Left ventricle myocardium superior (tissue), 1 donor: ENCODE data around the gene TWIST2. TPM values are rescaled to one million over a fixed set of nuclear protein-coding genes. Genes with fewer than 3 reads are reported as not detected.

ENCODE experiments used
- ATAC-seq: fragments of 200-7000 bp; cut with Tn5 transposase; one replicate; pipeline ENCODE4 v1.9.1; 2020; ENCODE audit warnings: mild to moderate bottlenecking, moderate library complexity
- DNase-seq: peaks from one replicate; pipeline ENCODE4 v3.0.0-alpha.2; 2020
- intact Hi-C: fragments of 100-400 bp; cut with micrococcal nuclease; formaldehyde crosslinking; loops from one replicate; pipeline ENCODE4 v1.11.0; 2022
- total RNA-seq: library from RNA; stranded (reverse); fragmentation: NEBNext Ultra II Directional; extraction: Animal tissue kit (Norgen Biotek cat#: 25700); gene quantifications from one replicate; pipeline ENCODE4 v1.2.1, GENCODE V29; 2021
- donor health status: DM: no; HTN: yes; CAD: no; lungs with severe emphysema.

TWIST2 gene
- total RNA-seq, 1 donor from 2014 or later, result 2.6 TPM

DNA sequence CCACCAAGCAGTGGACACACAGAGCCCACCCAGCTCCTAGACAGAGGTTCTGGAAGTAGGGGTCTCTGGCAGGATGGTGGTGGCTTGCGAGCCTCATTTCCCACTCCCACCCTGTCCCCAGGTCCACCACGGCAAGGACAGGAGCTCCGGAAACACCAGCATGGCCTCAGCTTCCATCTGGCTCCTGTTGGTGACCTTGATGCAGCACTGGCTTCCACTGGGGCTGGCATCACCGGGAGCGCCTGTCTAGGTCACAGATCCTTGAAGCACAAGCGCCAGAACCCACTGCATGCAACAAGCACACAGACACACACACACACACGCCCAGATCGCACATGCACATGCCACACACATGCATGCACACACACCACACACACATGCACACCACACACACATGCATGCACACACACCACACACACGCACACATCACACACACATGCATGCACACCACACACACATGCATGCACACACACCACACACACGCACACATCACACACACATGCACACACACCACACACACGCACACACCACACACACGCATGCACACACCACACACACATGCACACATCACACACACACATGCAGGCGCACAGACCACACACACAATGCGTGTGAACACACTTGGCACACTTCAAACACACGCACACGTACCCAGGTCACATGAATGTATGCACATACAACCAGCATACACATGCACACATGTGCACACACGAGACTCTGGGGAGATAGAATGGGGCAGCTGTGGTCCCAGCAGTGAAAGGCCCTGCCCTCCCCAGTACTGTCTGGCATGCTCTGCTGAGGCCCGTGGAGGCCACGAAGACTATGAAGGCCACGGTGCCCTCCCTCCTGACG, 63.7 kb downstream of the TWIST2 start:
- ATAC-seq, result no peak
- intact Hi-C loops, result no loop called here
- DNase-seq, result no peak

DNA sequence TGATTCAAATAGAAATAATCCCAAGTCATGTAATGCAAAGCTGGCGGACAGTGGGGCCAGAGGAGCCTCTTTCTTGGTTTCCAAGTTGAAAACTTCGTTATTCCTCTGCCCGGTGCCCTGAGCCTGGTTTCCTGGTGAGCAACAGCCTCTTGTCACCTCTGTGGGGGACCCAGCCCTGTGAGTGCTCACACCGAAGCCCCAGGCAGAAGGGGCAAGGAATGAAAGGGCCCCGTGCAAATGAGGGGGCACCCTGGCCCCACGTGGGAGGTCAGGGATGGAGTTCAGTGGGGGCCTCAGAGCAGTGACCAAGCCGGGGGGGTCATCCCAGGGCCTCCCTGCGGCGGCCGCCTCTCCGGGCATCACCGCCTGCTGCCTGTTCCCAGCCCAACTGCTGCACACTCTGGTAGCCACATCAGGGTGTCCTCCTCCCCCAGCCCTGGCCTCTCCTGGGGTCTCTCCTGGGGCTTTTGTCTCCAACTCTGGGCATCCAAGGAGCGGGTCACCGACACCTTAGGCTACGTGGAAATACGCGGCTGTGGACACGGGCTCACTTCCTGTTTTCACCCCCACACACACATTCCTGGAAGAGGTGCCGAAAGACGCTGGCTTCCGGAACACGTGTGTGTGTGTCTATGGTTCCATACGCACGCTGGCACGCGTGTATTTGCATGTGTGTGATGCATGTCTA, 64.5 kb downstream of the TWIST2 start:
- no peak for ATAC-seq
- DNase-seq, result no peak
- intact Hi-C loops, result no loop called here

DNA sequence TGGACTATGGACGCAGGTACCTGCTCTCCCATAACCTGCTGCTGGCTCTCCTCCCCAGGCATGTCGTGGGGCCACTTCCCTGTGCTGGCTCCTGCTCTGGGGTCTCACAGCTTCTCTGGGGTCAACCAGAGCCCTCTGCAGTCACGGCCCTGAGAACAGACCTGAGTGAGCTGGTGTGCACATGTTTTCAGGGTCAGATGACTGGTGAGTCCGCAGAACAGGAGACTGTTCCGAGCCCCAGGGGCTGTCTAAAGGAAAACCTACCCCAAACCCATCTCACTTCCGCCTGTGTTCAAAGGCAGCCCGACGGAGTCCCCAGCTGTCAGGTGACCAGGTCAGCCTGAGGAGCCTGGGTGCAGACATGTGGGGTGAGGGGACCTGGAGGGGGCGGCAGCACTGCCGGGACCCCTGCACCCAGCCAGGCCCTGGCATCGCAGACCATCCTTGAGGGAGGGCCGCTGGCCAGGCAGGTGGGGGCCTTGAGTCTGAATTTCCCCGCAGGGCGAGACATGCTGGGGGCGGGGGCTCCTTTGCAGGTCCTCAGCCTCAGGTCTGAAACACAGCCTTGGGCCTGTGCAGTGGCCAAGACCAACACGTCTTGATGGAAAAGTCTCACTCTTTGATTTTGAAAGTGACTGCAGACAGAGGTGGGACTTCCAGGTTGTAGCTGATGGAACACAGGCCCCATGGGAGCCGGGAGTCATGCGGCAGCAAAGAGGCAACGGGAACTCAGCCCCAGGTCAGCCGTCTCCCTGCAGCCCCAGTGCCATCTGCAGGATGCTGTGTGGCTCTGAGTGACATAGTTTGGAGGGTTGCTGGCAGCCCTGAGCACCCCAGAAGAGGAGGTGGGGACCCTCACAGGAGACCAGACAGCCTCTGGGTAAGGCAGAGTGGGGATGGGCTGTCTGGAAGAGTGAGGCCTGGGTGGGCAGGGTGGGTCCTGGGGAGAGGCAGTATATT, 65.3 kb downstream of the TWIST2 start:
- no peak for ATAC-seq
- no peak for DNase-seq
- intact Hi-C loops, result no loop called here

DNA sequence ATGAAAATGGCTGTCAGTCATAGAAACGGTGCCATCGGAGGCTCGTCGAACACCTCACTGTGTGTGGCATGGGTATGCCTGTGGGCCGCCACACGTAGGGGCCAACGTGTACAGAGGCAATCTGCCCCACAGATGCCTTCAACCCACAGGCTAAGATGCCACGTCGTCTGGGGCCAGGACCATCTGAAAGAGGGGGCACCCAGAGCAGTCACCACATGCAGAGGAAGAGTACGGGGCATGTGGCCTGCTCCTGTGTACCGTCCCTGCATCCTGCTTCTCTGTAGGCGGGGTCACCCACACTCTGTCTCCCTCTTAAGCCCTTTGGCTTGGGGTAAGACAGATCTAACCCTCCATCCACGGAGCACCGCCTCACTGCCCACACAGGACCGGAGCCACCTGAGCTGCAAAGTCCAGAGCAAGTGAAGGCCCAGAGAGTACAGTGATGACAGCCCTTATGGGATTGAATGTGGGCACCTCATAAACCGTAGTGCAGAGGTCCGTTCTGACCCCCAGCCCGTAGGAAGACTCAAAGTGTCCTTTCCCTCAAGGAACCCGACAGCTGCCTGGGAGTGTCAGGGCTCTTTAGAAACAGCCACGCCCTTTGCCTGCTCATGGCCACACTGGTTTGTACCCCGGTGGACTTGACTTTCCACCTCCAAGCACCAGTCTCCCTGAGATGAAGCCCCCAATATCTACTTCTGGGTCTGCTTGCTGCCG, 66.2 kb downstream of the TWIST2 start:
- intact Hi-C loops, result no loop called here
- DNase-seq (no peak), ATAC-seq (no peak)

GRCh38 chr2:238914648-238915015, 66.7 kb downstream of the TWIST2 start:
- ATAC-seq (no peak), DNase-seq (no peak)
- intact Hi-C loops, result no loop called here

DNA sequence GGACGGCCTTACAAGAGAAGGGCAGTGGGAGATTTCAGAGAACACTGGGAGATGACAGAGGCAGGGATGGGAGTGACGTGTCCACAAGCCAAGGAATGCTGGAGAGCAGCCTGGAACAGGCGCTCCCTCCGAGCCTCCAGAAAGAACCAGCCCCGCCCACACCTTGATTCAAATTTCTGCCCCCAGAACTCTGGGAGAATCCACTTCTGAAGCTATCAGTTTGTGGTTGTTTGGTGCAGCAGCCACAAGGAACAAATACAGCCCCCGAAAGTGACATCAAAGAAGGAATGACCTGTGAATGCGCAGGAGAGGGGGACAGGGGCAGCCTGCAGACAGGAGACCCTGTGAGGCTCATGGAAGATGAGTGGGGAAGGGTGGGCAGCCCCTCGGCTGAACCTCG, 67.3 kb downstream of the TWIST2 start:
- DNase-seq, result no peak
- intact Hi-C loops, result no loop called here
- no peak for ATAC-seq

DNA sequence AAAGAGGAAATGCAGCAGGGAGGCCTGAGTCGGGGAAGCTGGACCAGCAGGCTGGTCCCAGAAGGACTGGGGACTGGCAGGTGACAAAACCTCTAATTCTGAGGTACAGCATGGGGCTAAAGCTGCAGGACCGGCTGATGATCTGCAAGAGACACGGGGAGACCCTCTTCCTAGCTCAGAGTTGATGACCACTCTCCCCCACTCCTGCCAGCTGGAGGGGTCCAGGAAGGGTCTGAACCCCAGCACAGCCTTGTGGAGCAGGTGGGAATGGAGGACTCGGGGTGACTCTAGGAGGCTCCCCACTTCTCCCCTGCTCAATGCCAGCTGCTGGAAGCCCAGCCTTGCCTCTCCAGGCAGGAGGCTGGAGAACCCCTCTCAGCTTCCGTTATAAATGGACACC, 67.7 kb downstream of the TWIST2 start:
- DNase-seq (no peak), ATAC-seq (no peak)

DNA sequence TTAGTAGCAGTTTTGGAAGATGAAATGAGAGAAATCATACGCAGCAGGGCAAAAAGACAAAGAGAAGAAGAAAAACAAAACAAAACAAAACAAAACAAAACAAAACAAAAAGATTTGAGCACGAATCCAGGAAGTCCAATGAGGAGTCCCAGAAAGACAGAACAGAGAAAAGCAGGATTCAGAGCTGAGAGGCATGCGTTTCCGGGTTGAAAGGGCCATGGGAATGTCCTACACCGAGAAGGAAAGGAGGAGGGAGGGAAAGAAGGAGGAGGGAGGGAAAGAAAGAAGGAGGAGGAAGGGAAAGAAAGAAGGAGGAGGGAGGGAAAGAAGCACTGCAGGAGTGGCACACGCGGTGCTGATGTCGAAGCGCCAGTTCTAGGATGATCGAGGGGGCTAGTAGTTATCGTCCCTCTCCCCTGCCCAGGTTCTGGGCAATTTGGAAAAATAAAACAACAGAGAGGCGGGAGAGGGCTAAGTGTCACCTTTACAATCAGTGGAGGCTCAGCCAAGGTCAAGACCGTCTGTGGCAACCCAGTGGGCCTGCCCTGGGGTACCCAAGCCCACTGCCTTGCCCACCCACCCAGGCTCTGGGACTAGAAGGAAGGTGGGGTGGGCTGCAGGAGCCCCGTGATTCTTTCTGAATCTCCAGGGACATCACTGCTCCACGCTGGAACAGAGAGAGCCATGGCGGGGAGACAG, 68.4 kb downstream of the TWIST2 start:
- intact Hi-C loops, result no loop called here
- ATAC-seq (no peak), DNase-seq (no peak)

More for the DNA sequence above, 67.7 kb downstream of the TWIST2 start:
- intact Hi-C loops, result no loop called here

DNA sequence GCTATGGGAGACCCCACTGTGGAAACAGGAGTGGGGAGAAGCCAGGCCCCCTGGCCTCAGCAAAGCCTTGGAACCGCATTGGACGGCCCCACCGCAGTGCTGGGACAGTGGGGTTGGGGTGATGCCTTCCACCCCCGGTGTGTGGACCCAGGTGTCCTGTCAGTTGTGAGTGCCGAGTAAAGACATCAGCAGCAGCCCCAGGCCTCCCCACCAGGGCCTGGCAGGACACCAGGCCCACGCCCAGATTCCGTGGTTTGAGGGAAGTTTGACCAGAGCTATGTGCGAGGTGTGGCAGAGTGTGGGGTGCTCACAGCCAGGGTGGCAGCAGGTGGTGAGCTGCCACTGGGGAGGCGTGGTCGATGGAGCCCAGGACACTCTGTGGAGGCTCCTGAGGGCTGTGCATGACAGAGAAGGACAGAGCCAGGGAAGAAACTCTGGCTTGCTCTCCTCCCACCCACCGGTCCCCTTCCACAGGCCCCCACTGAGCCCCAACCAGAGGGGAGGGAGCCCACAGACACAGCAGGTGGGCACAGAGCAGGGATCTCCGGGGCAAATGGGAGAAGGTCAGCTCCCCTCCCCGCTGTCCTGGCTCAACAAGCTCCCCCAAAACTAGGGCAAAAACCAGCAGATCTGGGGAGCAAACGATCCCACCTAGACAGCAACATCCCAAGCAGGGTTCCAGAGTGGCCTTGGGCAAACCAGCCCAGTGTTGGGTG, 69.1 kb downstream of the TWIST2 start:
- DNase-seq (no peak), ATAC-seq (no peak)

DNA sequence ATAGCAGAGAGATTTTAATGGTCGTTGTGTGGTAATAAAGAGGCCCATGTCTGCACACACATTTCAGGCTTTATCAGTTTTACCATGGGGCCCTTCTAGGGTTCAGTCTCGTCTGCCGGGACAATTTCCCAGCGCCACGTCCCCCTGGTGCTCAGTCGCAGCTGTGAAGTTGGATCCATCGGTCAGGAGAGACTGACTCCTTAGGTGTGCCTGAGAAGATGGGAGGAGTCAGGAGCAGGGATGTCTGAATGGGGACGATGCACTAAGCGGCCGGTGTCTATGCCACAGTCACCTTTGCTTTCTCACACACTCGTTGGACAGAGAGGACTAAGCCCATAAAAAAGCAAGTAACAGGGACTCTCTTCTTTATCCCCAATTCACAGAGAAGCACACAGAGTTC, 71.4 kb downstream of the TWIST2 start:
- intact Hi-C loops, result no loop called here
- ATAC-seq (no peak), DNase-seq (no peak)

More for the DNA sequence above, 69.1 kb downstream of the TWIST2 start:
- intact Hi-C loops, result no loop called here

GRCh38 chr2:238920053-238920452, 72.2 kb downstream of the TWIST2 start:
- intact Hi-C loops, result no loop called here
- ATAC-seq (no peak), DNase-seq (no peak)

- intact Hi-C loops, result no loop called here
- DNase-seq (no peak), ATAC-seq (no peak)
Measured at GRCh38 chr2:238920601-238921001, 72.7 kb downstream of the TWIST2 start.

GRCh38 chr2:238921259-238921658, 73.4 kb downstream of the TWIST2 start:
- ATAC-seq (no peak), DNase-seq (no peak)
- intact Hi-C loops, result no loop called here

DNA sequence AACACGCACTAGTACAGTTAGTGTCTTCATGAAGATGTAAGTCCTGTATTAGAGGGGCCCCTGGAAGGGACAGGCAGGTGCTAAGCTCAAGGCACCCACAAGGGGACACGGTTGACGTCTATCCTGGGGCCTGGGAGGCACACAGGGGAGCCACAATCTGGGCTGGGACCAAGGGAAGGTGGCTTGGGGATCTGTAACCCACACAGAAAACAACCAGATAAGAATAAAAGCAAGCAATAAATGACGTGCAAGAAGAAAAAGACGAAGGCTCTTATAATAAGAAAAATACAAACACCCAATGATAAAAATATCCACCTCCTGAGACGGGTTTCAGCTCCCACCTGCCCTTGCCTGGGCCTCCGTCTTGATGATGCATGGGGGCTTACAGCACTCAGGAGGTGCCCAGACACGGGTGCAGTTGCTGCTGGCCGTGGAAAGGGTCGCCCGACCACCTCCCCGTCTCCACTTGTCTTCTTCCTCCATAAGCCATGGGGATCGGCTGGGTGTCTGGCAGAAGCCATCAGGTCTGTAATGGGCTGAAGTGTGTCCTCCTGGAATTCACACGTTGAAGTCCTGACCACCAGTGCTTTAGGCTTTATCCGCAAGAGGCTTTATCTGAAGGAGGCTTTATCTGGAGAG, 73.9 kb downstream of the TWIST2 start:
- no peak for ATAC-seq
- DNase-seq, result no peak
- intact Hi-C loops, result no loop called here

GRCh38 chr2:238922435-238922834, 74.5 kb downstream of the TWIST2 start:
- ATAC-seq (no peak), DNase-seq (no peak)
- intact Hi-C loops, result no loop called here

- ATAC-seq (no peak), DNase-seq (no peak)
- intact Hi-C loops, result no loop called here
Measured at GRCh38 chr2:238924032-238924431, 76.1 kb downstream of the TWIST2 start.

- no peak for ATAC-seq
- intact Hi-C loops, result no loop called here
- no peak for DNase-seq
Measured at GRCh38 chr2:238924796-238925195, 76.9 kb downstream of the TWIST2 start.
